ENCODE measurements around the gene MDM1.

Gene MDM1

GRCh38 chr12:68319988-68320623 is 12.1 kb downstream of the MDM1 start:
- no peak for DNase-seq

- DNase-seq, result peak; percentile 31 to 78
Measured at GRCh38 chr12:68317047-68317667, 15.0 kb downstream of the MDM1 start.

- DNase-seq, result no peak
Measured at GRCh38 chr12:68310370-68310769, 21.8 kb downstream of the MDM1 start.

GRCh38 chr12:68306564-68306963 is 25.6 kb downstream of the MDM1 start:
- no peak for DNase-seq

- DNase-seq, result no peak
Measured at GRCh38 chr12:68305278-68305677, 26.9 kb downstream of the MDM1 start.

GRCh38 chr12:68304626-68305025 is 27.5 kb downstream of the MDM1 start:
- no peak for DNase-seq

GRCh38 chr12:68303850-68304249 is 28.3 kb downstream of the MDM1 start:
- DNase-seq, result no peak

GRCh38 chr12:68297929-68298328 is 34.2 kb downstream of the MDM1 start:
- DNase-seq, result no peak

GRCh38 chr12:68294251-68294650 is 37.9 kb downstream of the MDM1 start:
- DNase-seq, result no peak

- no peak for DNase-seq
Measured at GRCh38 chr12:68293347-68293746, 38.8 kb downstream of the MDM1 start.

- no peak for DNase-seq
Measured at GRCh38 chr12:68292151-68292943, 39.8 kb downstream of the MDM1 start.

- no peak for DNase-seq
Measured at GRCh38 chr12:68291396-68292036, 40.6 kb downstream of the MDM1 start.

- no peak for DNase-seq
Measured at GRCh38 chr12:68290126-68290525, 42.0 kb downstream of the MDM1 start.

GRCh38 chr12:68287106-68287505 is 45.1 kb downstream of the MDM1 start:
- DNase-seq, result no peak

- no peak for DNase-seq
Measured at GRCh38 chr12:68286396-68286795, 45.8 kb downstream of the MDM1 start.

- no peak for DNase-seq
Measured at GRCh38 chr12:68285541-68285940, 46.6 kb downstream of the MDM1 start.

- DNase-seq, result no peak
Measured at GRCh38 chr12:68281322-68282077, 50.7 kb downstream of the MDM1 start.

- DNase-seq, result no peak
Measured at GRCh38 chr12:68280240-68280639, 51.9 kb downstream of the MDM1 start.

- DNase-seq, result no peak
Measured at GRCh38 chr12:68279227-68280054, 52.7 kb downstream of the MDM1 start.

- DNase-seq, result no peak
Measured at GRCh38 chr12:68276402-68276930, 55.7 kb downstream of the MDM1 start.

- no peak for DNase-seq
Measured at GRCh38 chr12:68272732-68273131, 59.4 kb downstream of the MDM1 start.

- DNase-seq, result no peak
Measured at GRCh38 chr12:68271346-68271745, 60.8 kb downstream of the MDM1 start.

All from inflammatory macrophage treated with lipopolysaccharide for 1 hour (primary cell).